ENCODE results near the gene GET4.

- no peak for TF ChIP-seq POLR2A (IDR thresholded peaks at IDR 0.05; ENCODE audit: low read depth, low read length)
- TF ChIP-seq TAF1 (IDR thresholded peaks at IDR 0.05; ENCODE audit: low read depth, low read length) = no peak
Observed at GRCh38 chr7:856444-857095, 19.8 kb upstream of the GET4 start.
